ENCODE measurements around the gene SMIM5. TPM values are rescaled to one million over a fixed set of nuclear protein-coding genes. Genes with fewer than 3 reads are reported as not detected.
A peak's percentile ranks its signal among the peaks of the same experiment; 100 is the strongest.

The SMIM5 gene
- total and polyA plus RNA-seq, 9 of the 15 experiments (the other 6 are each of a cell fraction or from before 2014, with no cell fraction given): 0.08 TPM; not detected in 8

- TF ChIP-seq ZBTB33 (CRISPR knock-in tag; IDR thresholded peaks at IDR 0.05) (no peak), TBL1XR1 (IDR thresholded peaks at IDR 0.05; ENCODE audit: low read length in 2 of 2) (peak in 1 of 2 experiments; percentile 87; a peak in 2 of 4 replicates), MCM3 (IDR thresholded peaks at IDR 0.05) (no peak), PCBP2 (IDR thresholded peaks at IDR 0.05; ENCODE audit: low read depth, low read length, poor library complexity, severe bottlenecking) (no peak), NR0B1 (IDR thresholded peaks at IDR 0.05; ENCODE audit: partially characterized antibody) (no peak), DLX4 (CRISPR knock-in tag; IDR thresholded peaks at IDR 0.05) (no peak), MAFK (IDR thresholded peaks at IDR 0.05; ENCODE audit: low read length) (no peak), ATF7 (IDR thresholded peaks at IDR 0.05) (peak; percentile 93), BRD9 (IDR thresholded peaks at IDR 0.05; ENCODE audit: low read depth, partially characterized antibody) (no peak), CBX3 (IDR thresholded peaks at IDR 0.05; ENCODE audit: borderline replicate concordance in 1 of 2, low read length in 2 of 2) (no peak), U2AF2 (optimal IDR thresholded peaks at IDR 0.05; ENCODE audit: low read depth, low read length) (no peak), ELF4 (CRISPR knock-in tag; IDR thresholded peaks at IDR 0.05) (no peak), GTF2A2 (tag; IDR thresholded peaks at IDR 0.05) (no peak), TSHZ1 (CRISPR knock-in tag; IDR thresholded peaks at IDR 0.05) (no peak), CBFA2T3 (IDR thresholded peaks at IDR 0.05) (no peak), DMBX1 (CRISPR knock-in tag; IDR thresholded peaks at IDR 0.05; ENCODE audit: borderline replicate concordance) (no peak), TRIM25 (IDR thresholded peaks at IDR 0.05; ENCODE audit: borderline replicate concordance) (peak; percentile 48; the same call in 1 of the 2 replicates), TBP (optimal IDR thresholded peaks at IDR 0.05; ENCODE audit: low read depth, low read length) (peak; percentile 80), ZNF133 (CRISPR knock-in tag; IDR thresholded peaks at IDR 0.05) (no peak)
These were observed 33.9 kb downstream of the SMIM5 start, which contains the start of the genes RECQL5 and SAP30BP (continued) for GRCh38 chr17:75666959-75667790.
